WERI-Rb-1 (cell line): Measurements from ENCODE around the gene GPR132.
"Not testable (repeated sequence)": the region's sequence is repeated elsewhere in the genome, so short reads cannot be mapped to it uniquely, and the experiment has no call there.

ENCODE experiments used
- DNase-seq: peaks from one replicate; pipeline ENCODE4 v3.0.0-alpha.2; 2020
- H3K27ac ChIP-seq: fragments of 250-450 bp; sonication (Bioruptor Pico); 2 replicates; pipeline ENCODE4 v1.5.1; 2020; ENCODE audit warnings: mild to moderate bottlenecking, moderate library complexity
- H3K27me3 ChIP-seq: fragments of 250-450 bp; sonication (Bioruptor Pico); 2 replicates; pipeline ENCODE4 v1.5.1; 2021; ENCODE audit warnings: mild to moderate bottlenecking, low read depth, moderate library complexity; ENCODE audit not compliant: insufficient read depth, severe bottlenecking
- H3K36me3 ChIP-seq: fragments of 250-450 bp; sonication (Bioruptor Pico); 2 replicates; pipeline ENCODE4 v1.5.1; 2020; ENCODE audit warnings: mild to moderate bottlenecking, moderate library complexity
- H3K4me3 ChIP-seq: 2 replicates; pipeline ENCODE4 v1.5.1; 2011; ENCODE audit warnings: low read depth, mild to moderate bottlenecking, control low read depth, low read length
- H3K9me3 ChIP-seq: fragments of 250-450 bp; sonication (Bioruptor Pico); 2 replicates; pipeline ENCODE4 v1.5.1; 2021; ENCODE audit warnings: mild to moderate bottlenecking, moderate library complexity; ENCODE audit not compliant: severe bottlenecking
- CTCF ChIP-seq: IDR thresholded peaks from 2 replicates; pipeline ENCODE4 v1.5.1; 2011; ENCODE audit warnings: low read depth, mild to moderate bottlenecking, control low read depth, inconsistent platforms, low read length

The GPR132 gene

GRCh38 chr14:105067140-105067968 is 2.1 kb upstream of the GPR132 start:
- TF ChIP-seq CTCF: no peak
- DNase-seq: no peak
- Histone ChIP-seq H3K27me3 (no peaks in the 10 kb centered on the region), H3K36me3 (no peaks in the 10 kb centered on the region), H3K4me3 (no peak overlapping the region), H3K27ac (no peak overlapping the region), H3K9me3 (no peaks in the 10 kb centered on the region)

- 0 out of 2 replicates have a peak, but pooled peaks have one; percentile 21 for TF ChIP-seq CTCF
- H3K36me3 ChIP-seq: no peaks in the 10 kb centered on the region
- DNase-seq: no peak
- no peak overlapping the region for H3K4me3 ChIP-seq
- no peaks in the 10 kb centered on the region for H3K27me3 ChIP-seq
- no peak overlapping the region for H3K27ac ChIP-seq
- H3K9me3 ChIP-seq: no peaks in the 10 kb centered on the region
These were observed 1.2 kb upstream of the GPR132 start for GRCh38 chr14:105066240-105067071.

DNA sequence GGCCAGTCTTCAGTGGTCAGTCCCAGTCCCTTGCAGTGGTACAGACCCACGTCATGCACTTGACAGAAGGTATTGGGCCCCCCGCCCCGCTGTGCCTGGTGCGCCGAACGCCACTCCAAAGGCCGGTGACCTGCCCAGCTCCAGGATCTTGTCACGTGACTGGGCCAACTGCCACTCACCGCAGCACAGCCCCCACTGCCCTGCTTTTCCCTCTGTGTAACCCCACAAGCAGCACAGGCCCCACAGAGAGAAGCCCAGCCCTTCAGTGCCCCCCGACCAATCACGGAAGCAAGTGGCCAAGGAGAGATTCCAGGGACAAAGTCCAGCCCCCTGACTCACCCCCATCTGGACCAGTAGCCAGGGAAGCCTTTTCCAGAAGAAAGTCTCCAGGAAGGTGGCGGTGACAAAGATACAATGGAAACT is 498 bp downstream of the GPR132 start:
- Histone ChIP-seq H3K9me3 (no peaks in the 10 kb centered on the region), H3K36me3 (no peaks in the 10 kb centered on the region), H3K27ac (peak overlapping the region; percentile 19; the same call in 1 of the 2 replicates), H3K27me3 (no peaks in the 10 kb centered on the region), H3K4me3 (no peak overlapping the region)
- DNase-seq: peak; percentile 58
- TF ChIP-seq CTCF: no peak

- Histone ChIP-seq H3K27ac (no peak overlapping the region), H3K36me3 (no peaks in the 10 kb centered on the region), H3K4me3 (no peak overlapping the region), H3K27me3 (no peaks in the 10 kb centered on the region), H3K9me3 (no peaks in the 10 kb centered on the region)
- no peak for DNase-seq
- no peak for TF ChIP-seq CTCF
These were observed 1.2 kb downstream of the GPR132 start for GRCh38 chr14:105064001-105064400.

DNA sequence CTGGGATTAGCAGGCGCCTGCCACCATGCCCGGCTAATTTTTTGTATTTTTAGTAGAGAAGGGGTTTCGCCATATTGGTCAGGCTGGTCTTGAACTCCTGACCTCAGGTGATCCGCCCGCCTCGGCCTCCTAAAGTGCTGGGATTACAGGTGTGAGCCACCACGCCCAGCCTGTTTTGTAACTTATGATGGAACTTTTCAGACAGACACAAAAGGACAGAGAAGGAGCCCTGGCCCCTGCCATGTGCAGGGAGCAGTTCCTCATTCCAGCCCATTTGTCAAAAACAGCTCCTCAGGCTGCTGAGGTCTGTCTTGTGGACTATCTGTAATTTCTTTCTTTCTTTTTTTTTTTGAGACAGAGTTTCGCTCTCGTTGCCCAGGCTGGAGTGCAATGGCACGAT is 1.7 kb downstream of the GPR132 start:
- H3K9me3 ChIP-seq, H3K36me3 ChIP-seq, DNase-seq, H3K27me3 ChIP-seq, H3K4me3 ChIP-seq, H3K27ac ChIP-seq: not testable (repeated sequence)

- Histone ChIP-seq H3K27ac (no peak overlapping the region), H3K27me3 (no peaks in the 10 kb centered on the region), H3K9me3 (no peaks in the 10 kb centered on the region), H3K36me3 (no peaks in the 10 kb centered on the region), H3K4me3 (no peak overlapping the region)
- TF ChIP-seq CTCF: no peak
- no peak for DNase-seq
These were observed 2.2 kb downstream of the GPR132 start for GRCh38 chr14:105063056-105063455.
